ENCODE data around the gene RASSF10. TPM values are rescaled to one million over a fixed set of nuclear protein-coding genes. Genes with fewer than 3 reads are reported as not detected.

The RASSF10 gene
- total RNA-seq, 2 donors from 2014 or later = 29.1 to 30.8 TPM

DNA sequence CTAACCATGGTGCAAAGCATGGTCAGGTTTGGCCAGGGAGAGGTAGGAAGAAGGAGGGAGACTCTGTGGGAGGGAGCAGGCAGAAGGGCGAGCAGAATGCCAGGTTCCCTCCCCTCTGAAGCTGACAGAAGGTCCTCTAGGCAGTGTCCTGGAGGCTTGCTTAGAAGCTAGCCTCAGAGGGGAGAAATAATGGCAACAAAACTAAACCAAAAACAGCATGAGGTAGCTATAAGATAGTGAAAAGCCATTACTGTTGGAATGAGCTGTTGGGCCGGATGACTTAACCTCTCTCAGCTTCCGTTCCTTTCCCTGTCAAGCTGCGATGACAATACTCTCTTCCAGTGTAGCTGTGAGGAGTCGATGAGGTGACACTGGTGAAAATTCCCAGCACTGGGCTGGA, 36.6 kb downstream of the RASSF10 start:
- Histone ChIP-seq H3K4me1 (ENCODE audit: control insufficient read depth, insufficient read depth, low read length) (peaks cover 16% of the 10 kb centered on the region), H3K27ac (ENCODE audit: low read depth, low read length) (no peak overlapping the region), H3K36me3 (ENCODE audit: control insufficient read depth, insufficient read depth, low read length) (no peaks in the 10 kb centered on the region), H3K9ac (ENCODE audit: extremely low read depth, low read length, poor library complexity, severe bottlenecking) (no peak overlapping the region), H3K4me3 (ENCODE audit: low read length) (no peak overlapping the region), H3K9me3 (ENCODE audit: control insufficient read depth, low read length) (peaks cover 12% of the 10 kb centered on the region), H3K27me3 (ENCODE audit: control insufficient read depth, insufficient read depth, low read length, poor library complexity, severe bottlenecking) (no peaks in the 10 kb centered on the region)
- TF ChIP-seq, protein P1, sequence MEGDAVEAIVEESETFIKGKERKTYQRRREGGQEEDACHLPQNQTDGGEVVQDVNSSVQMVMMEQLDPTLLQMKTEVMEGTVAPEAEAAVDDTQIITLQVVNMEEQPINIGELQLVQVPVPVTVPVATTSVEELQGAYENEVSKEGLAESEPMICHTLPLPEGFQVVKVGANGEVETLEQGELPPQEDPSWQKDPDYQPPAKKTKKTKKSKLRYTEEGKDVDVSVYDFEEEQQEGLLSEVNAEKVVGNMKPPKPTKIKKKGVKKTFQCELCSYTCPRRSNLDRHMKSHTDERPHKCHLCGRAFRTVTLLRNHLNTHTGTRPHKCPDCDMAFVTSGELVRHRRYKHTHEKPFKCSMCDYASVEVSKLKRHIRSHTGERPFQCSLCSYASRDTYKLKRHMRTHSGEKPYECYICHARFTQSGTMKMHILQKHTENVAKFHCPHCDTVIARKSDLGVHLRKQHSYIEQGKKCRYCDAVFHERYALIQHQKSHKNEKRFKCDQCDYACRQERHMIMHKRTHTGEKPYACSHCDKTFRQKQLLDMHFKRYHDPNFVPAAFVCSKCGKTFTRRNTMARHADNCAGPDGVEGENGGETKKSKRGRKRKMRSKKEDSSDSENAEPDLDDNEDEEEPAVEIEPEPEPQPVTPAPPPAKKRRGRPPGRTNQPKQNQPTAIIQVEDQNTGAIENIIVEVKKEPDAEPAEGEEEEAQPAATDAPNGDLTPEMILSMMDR (conservative IDR thresholded peaks at IDR 0.05) = no peak
- no peaks in the 10 kb centered on the region for H3K36me3 Mint-ChIP-seq (ENCODE audit: low read depth)
- peaks cover 14% of the 10 kb centered on the region for H3K4me1 Mint-ChIP-seq
- peaks cover 13% of the 10 kb centered on the region for H3K9me3 Mint-ChIP-seq
- no peak for DNase-seq
- no peak overlapping the region for H3K4me3 Mint-ChIP-seq
- no peak overlapping the region for H3K27ac Mint-ChIP-seq
- H3K27me3 Mint-ChIP-seq (ENCODE audit: insufficient read depth) = no peaks in the 10 kb centered on the region
- 67 to 80% methylated on average over 5 of the region's 5 CpGs for WGBS, 2 experiments (ENCODE audit: insufficient coverage in 1 of 2, insufficient read length in 1 of 2)

DNA sequence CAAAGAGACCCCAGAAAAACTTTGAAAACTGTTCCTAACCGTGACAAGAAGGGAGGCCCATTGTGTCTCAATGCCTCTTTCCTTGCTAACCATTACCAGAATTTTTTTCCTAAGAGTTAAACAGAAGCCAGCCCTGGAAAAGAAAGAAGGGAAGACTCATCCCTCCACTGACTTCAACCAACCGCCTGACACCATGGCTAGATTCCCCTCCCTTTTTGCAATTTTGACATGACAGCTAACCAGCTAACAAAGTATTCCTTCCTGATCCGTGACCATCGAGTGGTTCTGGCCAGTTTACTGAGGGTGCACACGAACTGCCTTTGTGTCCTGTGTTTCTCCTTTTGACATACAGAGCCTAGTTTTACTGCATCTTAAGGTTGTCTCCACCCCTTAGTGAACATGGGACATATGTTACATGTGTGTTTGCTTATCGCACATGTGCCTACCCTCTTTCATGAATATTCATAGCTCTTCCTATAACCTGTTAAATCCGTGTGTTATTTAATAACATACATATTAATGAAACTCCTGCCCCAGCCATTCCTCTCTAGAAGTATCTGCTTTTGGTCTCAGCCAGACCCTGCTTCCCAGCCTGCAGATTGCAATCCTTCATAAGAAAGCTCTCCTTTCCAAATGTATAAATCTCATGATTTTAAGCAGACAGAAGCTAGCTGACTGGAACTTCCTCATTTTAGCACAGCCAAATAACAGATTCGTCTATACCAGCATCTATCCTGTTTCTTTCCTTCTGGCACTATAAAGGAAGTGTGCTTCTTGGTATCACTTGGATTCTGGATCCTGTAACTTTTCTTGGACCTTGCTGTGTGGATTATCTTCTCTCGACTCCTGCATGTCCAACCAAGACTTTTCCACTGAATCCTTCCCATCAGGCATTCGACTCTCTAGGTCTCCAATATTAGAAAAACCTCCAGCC, 37.8 kb downstream of the RASSF10 start:
- Histone ChIP-seq H3K27ac (ENCODE audit: low read depth, low read length) (no peak overlapping the region), H3K4me3 (ENCODE audit: low read length) (no peak overlapping the region), H3K9ac (ENCODE audit: extremely low read depth, low read length, poor library complexity, severe bottlenecking) (no peak overlapping the region), H3K27me3 (ENCODE audit: control insufficient read depth, insufficient read depth, low read length, poor library complexity, severe bottlenecking) (no peaks in the 10 kb centered on the region), H3K4me1 (ENCODE audit: control insufficient read depth, insufficient read depth, low read length) (peaks cover 25% of the 10 kb centered on the region), H3K36me3 (ENCODE audit: control insufficient read depth, insufficient read depth, low read length) (no peaks in the 10 kb centered on the region), H3K9me3 (ENCODE audit: control insufficient read depth, low read length) (peaks cover 12% of the 10 kb centered on the region)
- no peaks in the 10 kb centered on the region for H3K27me3 Mint-ChIP-seq (ENCODE audit: insufficient read depth)
- no peak for DNase-seq
- peaks cover 14% of the 10 kb centered on the region for H3K9me3 Mint-ChIP-seq
- peaks cover 23% of the 10 kb centered on the region for H3K4me1 Mint-ChIP-seq
- H3K4me3 Mint-ChIP-seq = no peak overlapping the region
- H3K27ac Mint-ChIP-seq = no peak overlapping the region
- TF ChIP-seq, protein P1 (conservative IDR thresholded peaks at IDR 0.05) = no peak
- 91 to 92% methylated on average over 8 to 10 of the region's 10 CpGs for WGBS, 2 experiments (ENCODE audit: insufficient coverage in 1 of 2, insufficient read length in 1 of 2)
- H3K36me3 Mint-ChIP-seq (ENCODE audit: low read depth) = no peaks in the 10 kb centered on the region

DNA sequence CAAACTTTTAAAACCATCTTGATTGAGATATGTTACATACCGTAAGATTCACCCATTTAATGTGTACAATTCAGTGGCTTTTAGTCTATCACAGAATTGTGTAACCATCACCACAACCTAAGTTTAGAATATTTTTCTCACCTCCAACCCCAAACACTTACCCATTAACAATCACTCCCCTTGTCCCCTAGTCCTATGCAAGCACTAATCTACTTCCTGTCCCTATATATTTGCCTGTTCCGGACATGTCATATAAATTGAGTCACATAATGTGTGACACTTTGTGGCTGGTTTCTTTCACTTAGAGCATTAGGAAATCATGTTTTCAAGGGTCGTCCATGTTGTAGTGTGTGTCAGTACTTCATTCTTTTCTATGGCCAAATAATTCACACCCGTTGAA, 38.8 kb downstream of the RASSF10 start:
- H3K36me3 ChIP-seq (ENCODE audit: control insufficient read depth, insufficient read depth, low read length) = no peaks in the 10 kb centered on the region
- peaks cover 14% of the 10 kb centered on the region for H3K9me3 Mint-ChIP-seq
- DNase-seq = no peak
- H3K4me3 ChIP-seq (ENCODE audit: low read length) = no peak overlapping the region
- H3K4me3 Mint-ChIP-seq = no peak overlapping the region
- H3K27me3 Mint-ChIP-seq (ENCODE audit: insufficient read depth) = no peaks in the 10 kb centered on the region
- H3K27ac ChIP-seq (ENCODE audit: low read depth, low read length) = no peak overlapping the region
- peaks cover 22% of the 10 kb centered on the region for H3K4me1 ChIP-seq (ENCODE audit: control insufficient read depth, insufficient read depth, low read length)
- H3K27ac Mint-ChIP-seq = no peak overlapping the region
- no peaks in the 10 kb centered on the region for H3K36me3 Mint-ChIP-seq (ENCODE audit: low read depth)
- H3K27me3 ChIP-seq (ENCODE audit: control insufficient read depth, insufficient read depth, low read length, poor library complexity, severe bottlenecking) = no peaks in the 10 kb centered on the region
- peaks cover 29% of the 10 kb centered on the region for H3K4me1 Mint-ChIP-seq
- WGBS, 2 experiments (ENCODE audit: insufficient coverage in 1 of 2, insufficient read length in 1 of 2) = 80 to 81% methylated on average over 4 of the region's 4 CpGs
- H3K9me3 ChIP-seq (ENCODE audit: control insufficient read depth, low read length) = peaks cover 12% of the 10 kb centered on the region
- TF ChIP-seq, protein P1 (conservative IDR thresholded peaks at IDR 0.05) = no peak
- H3K9ac ChIP-seq (ENCODE audit: extremely low read depth, low read length, poor library complexity, severe bottlenecking) = no peak overlapping the region
